H1 (cell line): ENCODE results near the gene ANKRD53. TPM values are rescaled to one million over a fixed set of nuclear protein-coding genes. Genes with fewer than 3 reads are reported as not detected.

Experiments used
- CTCF ChIA-PET: fragments of 300-600 bp; sonication (Branson Sonifier 250); formaldehyde crosslinking; loops from one replicate; lab custom pipeline; 2021; ENCODE audit not compliant: partially characterized antibody; lab: Charles Lee
- POLR2A ChIA-PET: fragments of 300-600 bp; sonication (Branson Sonifier 250); formaldehyde crosslinking; loops from one replicate; lab custom pipeline; 2021; ENCODE audit warnings: inconsistent platforms; ENCODE audit not compliant: partially characterized antibody; lab: Charles Lee
- DNase-seq, 2 experiments: peaks; one replicate each; pipeline versions ENCODE4 v3.0.0 to v3.0.0-alpha.2; 2010 to 2022; ENCODE audit warnings: low spot score in 2 of 2, low read depth in 1 of 2, mixed read lengths in 1 of 2
- FAIRE-seq: peaks from 2 replicates; lab custom pipeline; 2011; peaks lifted over from hg19 to GRCh38; lab: Jason Lieb, UNC
- H2AFZ ChIP-seq: 2 replicates; pipeline ENCODE4 v1.8.1; 2012; ENCODE audit warnings: low read length, inconsistent platforms
- H2AK5ac ChIP-seq: 2 replicates; pipeline ENCODE4 v1.6.1; 2013; ENCODE audit warnings: low read depth, low read length
- H2BK120ac ChIP-seq: replicated peaks from 2 replicates; pipeline ENCODE3; 2013; ENCODE audit warnings: low read depth, low read length, inconsistent platforms
- H2BK12ac ChIP-seq: 2 replicates; pipeline ENCODE4 v1.6.1; 2013; ENCODE audit warnings: low read depth, low read length
- H2BK15ac ChIP-seq: 2 replicates; pipeline ENCODE4 v1.6.1; 2013; ENCODE audit warnings: low read length
- H2BK20ac ChIP-seq: 2 replicates; pipeline ENCODE4 v1.6.1; 2013; ENCODE audit warnings: low read length
- H2BK5ac ChIP-seq: 2 replicates; pipeline ENCODE4 v1.6.1; 2013; ENCODE audit warnings: low read depth, low read length
- H3K14ac ChIP-seq: 2 replicates; pipeline ENCODE4 v1.6.1; 2013; ENCODE audit warnings: inconsistent platforms; ENCODE audit not compliant: insufficient read length
- H3K18ac ChIP-seq: 2 replicates; pipeline ENCODE4 v1.6.1; 2013; ENCODE audit warnings: low read length; ENCODE audit errors: extremely low read depth
- H3K23ac ChIP-seq: 2 replicates; pipeline ENCODE4 v1.6.1; 2013; ENCODE audit warnings: inconsistent platforms; ENCODE audit not compliant: insufficient read length
- H3K23me2 ChIP-seq: 2 replicates; pipeline ENCODE4 v1.6.1; 2013; ENCODE audit warnings: low read depth, low read length
- H3K27ac ChIP-seq: 2 replicates; pipeline ENCODE4 v1.6.1; 2011; ENCODE audit warnings: low read depth, low read length, inconsistent platforms
- H3K27me3 ChIP-seq, 4 experiments: replicated peaks in 1 of 4; 1 replicate in 1 of 4; 2 replicates in 3 of 4; pipeline versions ENCODE4 v1.6.1 to v1.8.1; 2011 to 2013; ENCODE audit warnings: low read length in 3 of 4, mild to moderate bottlenecking in 3 of 4, inconsistent platforms in 2 of 4, mixed read lengths in 2 of 4, moderate library complexity in 1 of 4; ENCODE audit not compliant: control insufficient read depth in 3 of 4, insufficient read depth in 3 of 4; ENCODE audit errors: extremely low read depth in 1 of 4
- H3K36me3 ChIP-seq, 4 experiments: 2 replicates each; pipeline versions ENCODE4 v1.6.1 to v1.8.1; 2011 to 2013; ENCODE audit warnings: mild to moderate bottlenecking in 4 of 4, low read length in 3 of 4, moderate library complexity in 2 of 4, control low read depth in 1 of 4, inconsistent platforms in 1 of 4; ENCODE audit not compliant: insufficient read depth in 4 of 4, control insufficient read depth in 2 of 4
- H3K4ac ChIP-seq: replicated peaks from 2 replicates; pipeline ENCODE3; 2013; ENCODE audit warnings: low read length, low read depth, mixed read lengths, inconsistent platforms; ENCODE audit not compliant: insufficient read length
- H3K4me1 ChIP-seq, 4 experiments: replicated peaks in 1 of 4; 1 replicate in 1 of 4; 2 replicates in 3 of 4; pipeline versions ENCODE4 v1.6.1 to v1.8.1; 2011 to 2013; ENCODE audit warnings: low read length in 3 of 4, inconsistent platforms in 2 of 4, mixed read lengths in 1 of 4; ENCODE audit not compliant: insufficient read depth in 4 of 4, control insufficient read depth in 3 of 4
- H3K4me2 ChIP-seq, 2 experiments: 2 replicates each; pipeline versions ENCODE4 v1.6.1 to v1.8.1; 2011 to 2013; ENCODE audit warnings: low read depth in 2 of 2, low read length in 2 of 2, control low read depth in 1 of 2, inconsistent platforms in 1 of 2, mild to moderate bottlenecking in 1 of 2; ENCODE audit not compliant: insufficient read depth in 1 of 2
- H3K4me3 ChIP-seq, 4 experiments: fragments of 200-600, 300-600 bp in 1 of 4; sonication (generic), shearing (Covaris generic), sonication (Bioruptor Twin) in 1 of 4; 2 replicates each; pipeline versions ENCODE4 v1.5.1 to v1.8.1; 2011 to 2016; ENCODE audit warnings: low read length in 4 of 4, low read depth in 3 of 4, control low read depth in 2 of 4, inconsistent platforms in 2 of 4, mild to moderate bottlenecking in 2 of 4, mixed read lengths in 1 of 4, moderate library complexity in 1 of 4; ENCODE audit not compliant: insufficient read depth in 2 of 4; ENCODE audit errors: extremely low read depth in 1 of 4
- H3K56ac ChIP-seq: replicated peaks from 2 replicates; pipeline ENCODE3; 2013; ENCODE audit warnings: low read depth, mild to moderate bottlenecking, mixed read lengths, low read length, inconsistent platforms; ENCODE audit not compliant: insufficient read length
- H3K79me1 ChIP-seq: 2 replicates; pipeline ENCODE4 v1.6.1; 2013; ENCODE audit warnings: low read depth, low read length, control low read depth
- H3K79me2 ChIP-seq, 2 experiments: 2 replicates each; pipeline versions ENCODE4 v1.6.1 to v1.8.1; 2012 to 2013; ENCODE audit warnings: low read length in 2 of 2, mild to moderate bottlenecking in 2 of 2, inconsistent platforms in 1 of 2; ENCODE audit not compliant: insufficient read depth in 2 of 2, control insufficient read depth in 1 of 2
- H3K9ac ChIP-seq, 4 experiments: replicated peaks in 1 of 4; 1 replicate in 1 of 4; 2 replicates in 3 of 4; pipeline versions ENCODE4 v1.6.1 to v1.8.1; 2011 to 2013; ENCODE audit warnings: low read depth in 3 of 4, low read length in 3 of 4, control low read depth in 2 of 4, mild to moderate bottlenecking in 2 of 4, moderate library complexity in 2 of 4, inconsistent platforms in 1 of 4; ENCODE audit errors: extremely low read depth in 1 of 4
- H3K9me3 ChIP-seq, 2 experiments: 2 replicates each; pipeline versions ENCODE4 v1.6.1 to v1.8.1; 2012 to 2013; ENCODE audit warnings: mild to moderate bottlenecking in 2 of 2, moderate library complexity in 2 of 2, control low read depth in 1 of 2, inconsistent platforms in 1 of 2, low read depth in 1 of 2, low read length in 1 of 2, mixed read lengths in 1 of 2; ENCODE audit not compliant: insufficient read depth in 2 of 2
- H4K20me1 ChIP-seq, 2 experiments: replicated peaks in 1 of 2; 2 replicates each; pipeline versions ENCODE3 to v1.8.1; 2011 to 2013; ENCODE audit warnings: inconsistent platforms in 2 of 2, low read length in 2 of 2, mild to moderate bottlenecking in 1 of 2; ENCODE audit not compliant: insufficient read depth in 2 of 2, control insufficient read depth in 1 of 2
- H4K5ac ChIP-seq: 2 replicates; pipeline ENCODE4 v1.6.1; 2013; ENCODE audit warnings: low read length, low read depth, mixed read lengths, inconsistent platforms; ENCODE audit not compliant: insufficient read length
- H4K8ac ChIP-seq: 2 replicates; pipeline ENCODE4 v1.8.0; 2013; ENCODE audit warnings: mild to moderate bottlenecking, moderate library complexity, low read length, inconsistent platforms; ENCODE audit not compliant: insufficient read depth; ENCODE audit errors: extremely low read depth
- H4K91ac ChIP-seq: replicated peaks from 2 replicates; pipeline ENCODE3; 2013; ENCODE audit warnings: low read length, mixed read lengths, inconsistent platforms; ENCODE audit not compliant: insufficient read length
- HDAC2 ChIP-seq, 2 experiments: fragments of 300-600 bp in 1 of 2; sonication (generic) in 1 of 2; IDR thresholded peaks; 2 replicates each; pipeline ENCODE4 v1.6.1; 2011 to 2012; ENCODE audit warnings: low read depth in 2 of 2, low read length in 2 of 2, mild to moderate bottlenecking in 2 of 2, moderate library complexity in 2 of 2, borderline replicate concordance in 1 of 2, inconsistent platforms in 1 of 2
- HDAC6 ChIP-seq: IDR thresholded peaks from one replicate; pipeline ENCODE4 v1.7.1; 2012; ENCODE audit warnings: low read depth, mild to moderate bottlenecking, inconsistent platforms, low read length, moderate library complexity
- KDM4A ChIP-seq: IDR thresholded peaks from one replicate; pipeline ENCODE4 v1.7.1; 2012; ENCODE audit warnings: low read depth, mild to moderate bottlenecking, moderate library complexity, low read length, inconsistent platforms; ENCODE audit not compliant: severe bottlenecking
- MAX ChIP-seq: IDR thresholded peaks from 2 replicates; pipeline ENCODE4 v1.6.1; 2012; ENCODE audit warnings: inconsistent platforms
- NANOG ChIP-seq: IDR thresholded peaks from 2 replicates; pipeline ENCODE4 v1.6.1; 2011; ENCODE audit warnings: low read length, low read depth, mild to moderate bottlenecking, inconsistent platforms; ENCODE audit not compliant: insufficient read depth, poor library complexity, severe bottlenecking
- NRF1 ChIP-seq: IDR thresholded peaks from 2 replicates; pipeline ENCODE4 v1.6.1; 2011; ENCODE audit warnings: mild to moderate bottlenecking, low read depth, low read length, improper control_type of control experiment
- SRF ChIP-seq: IDR thresholded peaks from 2 replicates; pipeline ENCODE4 v1.6.1; 2011; ENCODE audit warnings: mild to moderate bottlenecking, low read depth, low read length, moderate library complexity
- ZNF274 ChIP-seq: IDR thresholded peaks from 2 replicates; pipeline ENCODE4 v1.7.0; 2012; ENCODE audit warnings: low read length, borderline replicate concordance; ENCODE audit errors: extremely low read depth
- WGBS, 2 experiments: shearing (Covaris generic) in 1 of 2; methylation state at CpG; one replicate each; pipeline versions ENCODE4 v1.1.6 to v1.1.7; 2013 to 2015; ENCODE audit warnings: low lambda C conversion rate in 2 of 2, mixed read lengths in 2 of 2, inconsistent platforms in 1 of 2, low coverage in 1 of 2, missing lambda C conversion rate in 1 of 2; ENCODE audit not compliant: insufficient replicate concordance in 2 of 2, insufficient coverage in 1 of 2, insufficient read length in 1 of 2; ENCODE audit errors: extremely low coverage in 1 of 2, missing lambda C conversion rate in 1 of 2; 5-methylcytosine and 5-hydroxymethylcytosine counted together
- polyA plus RNA-seq, 7 experiments: library from polyadenylated mRNA; depleted of rRNA in 3 of 7; stranded (reverse) in 5 of 7; unstranded in 2 of 7; fragments of >200 nt in 5 of 7; fragments of 200-250 nt in 2 of 7; gene quantifications; 1 replicate in 5 of 7; 2 replicates in 1 of 7; 4 replicates in 1 of 7; pipeline versions ENCODE4 v1.2.1 to v1.2.3, GENCODE V29; 2011 to 2013; ENCODE audit warnings: missing spikeins in 2 of 7, mixed read lengths in 2 of 7
- total RNA-seq: library from RNA; stranded (reverse); fragmentation: NEBNext Ultra II Directional; extraction: Animal tissue kit (Norgen Biotek cat#: 25700); gene quantifications from 2 replicates; pipeline ENCODE4 v1.2.1, GENCODE V29; 2021
- TF ChIP-seq, protein P1 (sequence below): IDR thresholded peaks from 2 replicates; pipeline ENCODE4 v1.6.1; 2011; ENCODE audit warnings: low read length, improper control_type of control experiment

The ANKRD53 gene
- total and polyA plus RNA-seq, 2 of the 8 experiments (the other 6 are each of a cell fraction or from before 2014, with no cell fraction given) = 0.39 to 0.70 TPM

DNA sequence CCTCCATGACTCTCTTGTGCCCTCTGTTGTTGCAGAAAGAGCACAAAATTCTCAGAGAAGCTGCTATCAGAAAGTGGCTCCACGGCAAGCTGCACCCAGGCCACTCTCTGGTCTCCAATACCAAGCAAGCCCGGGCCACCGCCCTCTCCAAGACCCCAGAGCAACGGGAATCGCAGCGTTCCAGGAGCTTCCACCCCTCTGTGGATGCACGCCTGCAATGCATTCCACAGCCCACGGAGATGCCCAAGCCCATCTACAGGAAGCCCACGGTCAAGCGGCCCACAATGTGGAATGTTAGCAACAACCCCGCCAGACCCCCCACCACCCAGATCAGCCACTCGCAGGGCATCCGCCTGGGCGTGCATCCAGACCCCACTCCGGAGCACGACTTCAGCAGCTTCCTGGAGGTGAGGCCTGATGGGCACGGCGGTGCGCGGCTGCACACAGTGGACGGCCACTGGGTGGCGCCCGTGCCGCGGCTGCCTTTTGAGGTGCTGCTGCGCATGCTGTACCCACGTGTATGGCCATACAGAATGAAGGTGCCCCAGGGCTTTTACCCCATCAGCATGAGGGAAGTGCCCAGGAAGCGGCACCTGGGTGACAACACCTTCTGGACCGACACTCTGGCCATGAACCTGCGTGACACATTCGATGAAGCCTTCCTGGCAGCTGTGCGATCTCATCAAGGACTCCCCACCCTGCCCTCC lies 6.3 kb downstream of the ANKRD53 start:
- H3K79me1 ChIP-seq = no peaks in the 10 kb centered on the region
- no peak overlapping the region for H2BK12ac ChIP-seq
- H2BK120ac ChIP-seq = no peak overlapping the region
- H3K4ac ChIP-seq = no peak overlapping the region
- no peak overlapping the region for H2BK5ac ChIP-seq
- no peak overlapping the region for H3K56ac ChIP-seq
- H2AK5ac ChIP-seq = no peak overlapping the region
- H3K79me2 ChIP-seq = no peaks in the 10 kb centered on the region
- no peak overlapping the region for H2BK15ac ChIP-seq
- H3K9ac ChIP-seq = no peak overlapping the region
- H3K18ac ChIP-seq = peak overlapping the region; percentile 38; the same call in 1 of the 2 replicates
- H3K4me3 ChIP-seq = peak overlapping the region in 1 of 4 experiments; percentile 35; a peak in 2 of 8 replicates
- no peaks in the 10 kb centered on the region for H3K9me3 ChIP-seq
- H4K5ac ChIP-seq = no peak overlapping the region
- peak overlapping the region; percentile 29 for H4K91ac ChIP-seq
- H3K4me2 ChIP-seq = peak overlapping the region in 1 of 2 experiments; percentile 63; a peak in 3 of 4 replicates
- FAIRE-seq = no peak
- peaks cover 0 to 9% (median under 1%) of the 10 kb centered on the region in 4 experiments; a peak in 2 of 8 replicates for H3K36me3 ChIP-seq
- no peak overlapping the region for H3K14ac ChIP-seq
- H3K27ac ChIP-seq = no peak overlapping the region
- 34% methylated on average over 32 of the region's 32 CpGs; no CpG with 5 or more reads in 1 of the 2 experiments for whole genome bisulfite sequencing, 2 experiments
- H3K27me3 ChIP-seq = peaks cover 0 to 4% (median 2%) of the 10 kb centered on the region in 4 experiments; a peak in 5 of 7 replicates
- ChIA-PET CTCF (interaction anchor here (0.6 to 7.1 kb wide), 33 partner anchors 8 to 195 kb away, joined by 3 to 66 read pairs (median 4); partner anchors contain the start of genes FIGLA, NAGK and TEX261), POLR2A (interaction anchor here (0.6 to 1.0 kb wide), 2 partner anchors 17 to 1211 kb away, joined by 3 to 7 read pairs; no protein-coding TSS in a partner anchor)
- H4K8ac ChIP-seq = no peak overlapping the region
- no peak overlapping the region for H2BK20ac ChIP-seq
- H3K4me1 ChIP-seq = peaks cover 0 to 6% (median 4%) of the 10 kb centered on the region in 4 experiments; a peak in 4 of 7 replicates
- peaks cover 0 to 6% of the 10 kb centered on the region in 2 experiments for H4K20me1 ChIP-seq
- H3K23ac ChIP-seq = no peak overlapping the region
- 0 out of 2 replicates have a peak overlapping the region, but pooled peaks have one; percentile 22 for H2AFZ ChIP-seq
- DNase-seq = peak in 1 of 2 experiments; percentile 93
- H3K23me2 ChIP-seq = no peaks in the 10 kb centered on the region
- TF ChIP-seq HDAC2 (IDR thresholded peaks at IDR 0.05; ENCODE audit: borderline replicate concordance in 1 of 2, low read depth in 2 of 2, low read length in 2 of 2) (no peak), NRF1 (peak; percentile 16; the same call in 1 of the 2 replicates), ZNF274 (no peak), NANOG (no peak), SRF (no peak), MAX (peak; percentile 95), HDAC6 (no peak), KDM4A (peak; percentile 27)
- TF ChIP-seq, protein P1, sequence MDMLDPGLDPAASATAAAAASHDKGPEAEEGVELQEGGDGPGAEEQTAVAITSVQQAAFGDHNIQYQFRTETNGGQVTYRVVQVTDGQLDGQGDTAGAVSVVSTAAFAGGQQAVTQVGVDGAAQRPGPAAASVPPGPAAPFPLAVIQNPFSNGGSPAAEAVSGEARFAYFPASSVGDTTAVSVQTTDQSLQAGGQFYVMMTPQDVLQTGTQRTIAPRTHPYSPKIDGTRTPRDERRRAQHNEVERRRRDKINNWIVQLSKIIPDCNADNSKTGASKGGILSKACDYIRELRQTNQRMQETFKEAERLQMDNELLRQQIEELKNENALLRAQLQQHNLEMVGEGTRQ = no peak
